Stimulated activated CD4-positive, alpha-beta T cell treated with anti-CD3 and anti-CD28 coated beads, Interleukin-1b, Interleukin-23, amount 100 ng/mL, for 4 hours (primary cell): Measurements from ENCODE around the gene GTF2F1.
"Not testable (repeated sequence)": the region's sequence is repeated elsewhere in the genome, so short reads cannot be mapped to it uniquely, and the experiment has no call there.

Source experiments
- DNase-seq, 2 donors: peaks; one replicate each; pipeline ENCODE4 v3.0.0-alpha.2; 2020; ENCODE audit warnings: low read depth in 2 of 2

Gene GTF2F1

GRCh38 chr19:6417713-6418561 is 25.0 kb upstream of the GTF2F1 start:
- DNase-seq: no peak

DNA sequence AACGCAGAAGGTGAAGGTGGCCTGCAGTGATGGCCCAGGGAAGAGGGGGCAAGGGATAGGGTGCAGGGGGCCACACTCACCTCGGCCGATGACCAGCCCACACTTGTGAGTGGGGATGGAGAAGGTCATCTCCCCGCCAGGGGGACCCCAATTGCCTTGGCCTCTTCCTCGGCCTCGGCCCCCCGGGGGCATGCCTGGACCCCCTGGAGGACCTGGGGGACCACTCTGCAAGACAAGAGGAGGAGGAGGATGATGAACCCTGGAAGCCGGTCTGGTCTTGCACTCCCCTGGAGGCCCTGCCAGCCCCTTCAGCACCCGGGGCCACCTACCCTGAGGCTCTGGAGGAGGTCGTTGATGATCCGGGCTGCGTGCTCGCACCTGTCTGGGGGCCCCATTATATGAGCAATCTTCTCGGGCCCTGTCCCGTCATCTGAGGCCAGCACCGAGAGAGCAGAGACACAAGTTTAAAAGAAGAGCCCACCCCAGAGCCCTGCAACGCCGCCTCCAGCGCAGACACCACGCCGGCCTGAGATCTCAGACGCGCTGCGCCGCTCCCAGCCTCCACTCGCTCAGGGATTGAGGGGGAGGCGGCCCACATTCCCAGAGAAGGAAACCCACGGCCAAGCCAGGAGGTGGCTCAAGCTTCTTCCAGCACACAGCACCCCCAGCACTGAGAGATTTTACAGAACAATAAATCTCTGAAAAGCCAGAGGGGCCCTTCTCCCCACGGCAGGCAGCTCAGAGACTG is 23.9 kb upstream of the GTF2F1 start:
- no peak for DNase-seq

DNA sequence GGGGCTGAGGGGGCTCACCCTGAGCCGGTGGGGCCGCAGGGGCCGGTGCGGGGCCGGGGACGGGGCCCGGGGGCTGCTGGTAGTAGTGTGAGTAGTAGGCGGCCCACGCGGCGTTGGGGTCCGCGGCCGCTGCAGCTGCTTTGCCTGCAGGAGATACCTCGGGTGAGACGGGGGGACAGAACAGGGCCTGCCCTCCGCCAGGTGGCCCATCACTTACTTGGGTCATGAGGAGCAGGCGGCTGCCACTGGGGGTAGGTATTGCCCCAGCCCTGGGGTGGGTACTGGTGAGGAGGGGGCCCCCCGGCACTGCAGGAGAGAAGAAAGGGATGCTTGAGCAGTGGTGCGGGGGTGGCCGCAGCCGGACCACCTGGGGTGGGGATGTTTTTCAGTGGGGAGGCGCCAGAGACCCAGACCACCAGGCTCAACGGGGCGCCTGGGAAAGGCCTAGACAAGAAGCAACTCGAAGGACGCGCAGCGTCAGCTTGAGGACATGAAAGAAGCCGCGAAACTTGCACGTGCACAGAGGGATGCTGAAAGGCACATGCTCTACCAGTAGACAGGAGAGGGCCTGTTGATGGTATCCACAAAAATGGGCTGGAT is 22.7 kb upstream of the GTF2F1 start:
- DNase-seq: no peak

GRCh38 chr19:6414793-6415590 is 22.0 kb upstream of the GTF2F1 start:
- no peak for DNase-seq

DNA sequence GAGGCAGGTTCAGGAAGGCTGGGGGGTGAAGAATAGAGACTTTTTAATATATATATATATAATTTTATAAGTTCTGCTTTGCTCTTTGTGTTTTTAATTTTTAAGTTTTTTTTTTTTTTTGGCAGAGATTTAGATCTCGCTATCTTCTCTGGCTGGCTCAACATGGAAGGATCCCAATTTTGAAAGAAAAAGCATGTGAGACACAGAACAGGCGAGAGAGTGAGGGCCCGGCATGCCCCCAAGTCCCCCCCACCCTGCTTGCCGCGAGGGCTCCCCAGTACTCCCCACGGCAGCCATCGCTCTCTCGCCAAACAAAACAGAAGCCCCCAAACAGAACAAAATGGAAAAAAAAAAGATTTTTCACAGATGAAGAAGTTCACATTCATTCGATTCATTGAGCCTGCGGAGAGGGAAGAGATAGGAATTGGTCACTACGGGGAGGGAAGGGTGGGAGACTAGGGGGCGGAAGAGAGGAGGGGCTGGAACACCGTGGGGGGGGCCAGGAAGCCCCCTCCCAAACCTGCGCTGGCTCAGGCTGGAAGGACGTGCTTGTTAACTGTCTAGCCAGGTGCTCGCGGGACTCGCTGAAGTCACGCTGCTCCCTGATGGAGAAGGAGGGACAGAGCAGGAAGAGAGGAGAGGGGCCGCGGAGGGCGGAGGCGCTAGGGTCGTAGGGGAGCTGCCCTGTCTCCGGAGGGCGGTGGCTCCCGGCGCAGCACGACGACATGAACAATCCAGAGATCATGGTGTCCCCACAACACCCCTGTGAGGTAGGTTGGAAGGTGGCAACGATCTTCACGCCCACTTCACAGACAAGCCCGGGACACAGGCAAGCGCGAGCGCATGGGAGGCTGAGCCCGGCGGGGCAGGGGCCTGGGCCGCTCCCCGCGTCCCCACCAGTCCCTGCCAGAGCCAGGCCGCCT is 21.0 kb upstream of the GTF2F1 start:
- DNase-seq: no peak

DNA sequence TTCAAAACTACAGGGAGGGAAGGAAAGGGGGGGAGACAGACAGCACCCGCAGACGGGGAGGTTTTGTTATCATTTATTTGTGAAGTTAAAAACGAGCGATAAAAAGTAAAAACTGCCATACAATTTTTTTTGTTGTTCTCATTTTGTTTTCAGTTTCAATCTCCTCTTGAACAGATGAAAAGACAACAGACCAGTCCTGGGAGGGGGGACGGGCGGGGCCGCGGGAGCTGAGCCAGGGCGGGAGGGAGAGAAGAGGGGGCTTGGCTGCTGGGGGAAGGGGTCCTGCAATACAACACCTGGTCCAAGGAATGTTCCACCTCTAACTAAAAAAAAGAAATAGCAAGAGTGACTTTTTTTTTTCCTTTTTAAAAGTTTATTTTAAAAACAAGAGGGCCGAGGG is 20.3 kb upstream of the GTF2F1 start:
- DNase-seq: no peak

- DNase-seq: peak; percentile 32 to 39
Measured at GRCh38 chr19:6412447-6413091, 19.6 kb upstream of the GTF2F1 start.

- DNase-seq: no peak
Measured at GRCh38 chr19:6412061-6412446, 19.1 kb upstream of the GTF2F1 start.

GRCh38 chr19:6409346-6409745 is 16.4 kb upstream of the GTF2F1 start:
- no peak for DNase-seq

DNA sequence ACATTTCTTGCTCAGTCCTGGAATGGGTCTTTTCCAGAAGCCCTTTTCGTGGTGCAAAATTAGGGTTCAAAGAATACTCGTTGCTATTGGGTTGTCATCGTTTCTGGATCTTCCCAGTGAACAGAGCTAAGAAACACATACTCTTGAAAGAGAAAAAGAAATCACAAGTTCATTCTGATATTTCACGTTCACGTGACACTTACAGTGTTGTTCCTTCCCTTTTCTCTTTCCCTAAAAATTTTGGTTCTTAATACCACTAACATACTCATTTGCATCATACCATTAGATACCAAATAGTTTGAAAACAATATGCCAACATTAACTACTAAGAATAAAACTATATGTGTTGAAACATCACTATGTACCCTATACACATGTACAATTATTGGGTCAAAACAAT is 13.4 kb upstream of the GTF2F1 start:
- no peak for DNase-seq

DNA sequence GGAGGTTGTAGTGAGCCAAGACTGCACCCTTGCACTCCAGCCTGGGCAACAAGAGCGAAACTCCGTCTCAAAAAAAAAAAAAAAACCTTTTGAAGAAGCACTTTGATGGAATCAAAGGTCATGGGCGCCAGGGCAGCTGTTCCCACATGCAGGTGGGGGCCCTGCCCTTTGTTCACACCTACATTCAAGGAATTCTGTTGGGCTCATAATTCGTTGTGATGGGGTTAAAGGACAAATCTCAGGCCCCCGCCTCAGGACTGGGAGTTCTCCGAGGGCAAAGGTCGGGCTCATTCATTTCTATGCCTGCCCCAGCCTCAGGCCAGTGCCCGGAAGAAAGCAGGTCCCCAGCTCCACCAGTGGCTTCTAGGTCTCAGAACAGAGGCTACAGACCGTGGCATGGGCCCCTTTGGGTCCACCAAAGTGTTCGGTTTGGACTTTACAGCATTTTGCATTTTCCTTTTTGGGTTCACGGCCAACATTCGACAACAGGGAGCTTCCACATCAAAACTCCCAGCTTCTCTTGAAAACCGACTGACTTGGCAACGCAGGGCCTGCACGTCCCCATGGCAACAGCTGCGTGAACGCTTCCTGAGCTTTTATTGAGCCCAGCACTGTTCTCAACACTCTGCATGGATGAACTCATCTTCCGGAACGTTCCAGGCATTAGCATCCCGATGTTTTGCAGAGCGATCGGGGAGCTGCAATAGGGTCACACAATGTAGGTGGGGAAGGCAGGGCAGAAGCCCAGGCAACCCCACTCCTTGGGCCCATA is 10.1 kb upstream of the GTF2F1 start:
- no peak for DNase-seq

GRCh38 chr19:6402058-6402457 is 9.1 kb upstream of the GTF2F1 start:
- DNase-seq: no peak

DNA sequence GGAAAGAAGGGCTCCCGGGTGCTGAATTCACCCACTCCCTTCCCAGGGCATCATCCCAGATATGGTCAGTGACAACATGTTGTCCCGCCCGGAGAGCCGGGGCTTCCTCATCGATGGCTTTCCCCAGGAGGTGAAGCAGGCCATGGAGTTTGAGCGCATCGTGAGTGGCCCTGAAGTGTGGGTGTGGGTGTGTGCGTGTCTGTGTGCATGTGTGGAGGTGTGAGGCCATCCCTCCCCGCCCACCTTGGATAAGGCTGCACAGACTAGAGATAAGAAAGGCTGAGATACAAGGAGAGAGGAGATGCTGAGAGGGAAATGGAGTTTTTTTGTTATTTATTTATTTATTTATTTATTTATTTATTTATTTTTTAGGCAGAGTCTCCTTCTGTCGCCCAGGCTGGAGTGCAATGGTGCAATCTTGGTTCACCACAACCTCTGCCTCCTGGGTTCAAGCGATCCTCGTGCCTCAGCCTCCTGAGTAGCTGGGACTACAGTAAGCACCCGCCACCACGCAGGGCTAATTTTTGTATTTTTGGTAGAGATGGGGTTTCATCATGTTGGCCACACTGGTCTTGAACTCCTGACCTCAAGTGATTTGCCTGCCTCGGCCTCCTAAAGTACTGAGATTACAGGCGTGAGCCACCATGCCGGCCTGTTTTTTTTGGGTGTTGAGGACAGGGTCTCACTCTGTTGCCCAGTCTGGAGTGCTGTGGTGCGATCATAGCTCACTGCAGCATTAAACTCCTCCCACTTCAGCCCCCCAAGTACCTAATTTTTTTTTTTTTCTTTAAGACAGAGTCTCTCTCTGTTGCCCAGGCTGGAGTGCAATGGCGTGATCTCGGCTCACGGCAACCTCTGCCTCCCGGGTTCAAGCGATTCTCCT is 7.3 kb upstream of the GTF2F1 start:
- not testable (repeated sequence) for DNase-seq

DNA sequence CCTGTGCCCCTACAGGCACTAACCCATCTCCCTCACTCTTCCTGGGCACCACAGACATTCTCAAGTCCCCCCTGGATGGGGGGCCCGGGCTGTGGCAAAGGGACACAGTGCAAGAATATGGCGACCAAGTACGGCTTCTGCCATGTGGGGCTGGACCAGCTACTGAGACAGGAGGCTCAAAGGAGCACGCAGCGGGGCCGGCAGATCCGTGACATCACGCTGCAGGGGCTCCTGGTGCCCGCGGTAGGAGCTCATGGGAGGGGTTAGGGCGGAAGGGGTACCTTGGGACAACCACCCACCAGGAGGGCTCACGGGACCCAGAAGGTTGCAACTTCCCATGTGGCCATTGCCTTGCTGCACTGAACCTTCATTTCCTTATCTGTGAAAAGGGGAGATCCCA is 3.3 kb upstream of the GTF2F1 start:
- DNase-seq: no peak

DNA sequence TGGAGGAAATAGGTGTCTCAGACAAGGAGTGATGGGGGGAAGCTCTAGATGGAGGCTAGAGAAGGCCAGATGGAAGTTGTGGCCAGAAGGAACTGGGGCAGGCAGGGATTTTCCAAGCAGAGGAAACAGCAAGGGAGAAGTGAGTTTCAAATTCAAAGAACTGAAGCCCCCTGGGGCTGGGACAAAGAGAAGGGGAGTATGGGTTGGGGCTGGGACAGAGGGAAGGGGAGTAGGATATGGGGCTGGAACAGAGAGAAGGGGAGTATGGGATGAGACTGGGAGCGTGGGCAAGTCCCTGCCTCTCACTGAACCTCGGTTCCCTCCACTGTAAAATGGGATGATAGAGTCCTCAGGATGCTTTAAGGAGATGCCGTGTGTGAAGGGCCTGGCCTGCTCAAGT is 1.9 kb upstream of the GTF2F1 start:
- DNase-seq: no peak

- peak; percentile 56 to 69 for DNase-seq
Measured at GRCh38 chr19:6393983-6394412, 1.0 kb upstream of the GTF2F1 start.

GRCh38 chr19:6392221-6393073 is 517 bp downstream of the GTF2F1 start:
- DNase-seq: no peak

DNA sequence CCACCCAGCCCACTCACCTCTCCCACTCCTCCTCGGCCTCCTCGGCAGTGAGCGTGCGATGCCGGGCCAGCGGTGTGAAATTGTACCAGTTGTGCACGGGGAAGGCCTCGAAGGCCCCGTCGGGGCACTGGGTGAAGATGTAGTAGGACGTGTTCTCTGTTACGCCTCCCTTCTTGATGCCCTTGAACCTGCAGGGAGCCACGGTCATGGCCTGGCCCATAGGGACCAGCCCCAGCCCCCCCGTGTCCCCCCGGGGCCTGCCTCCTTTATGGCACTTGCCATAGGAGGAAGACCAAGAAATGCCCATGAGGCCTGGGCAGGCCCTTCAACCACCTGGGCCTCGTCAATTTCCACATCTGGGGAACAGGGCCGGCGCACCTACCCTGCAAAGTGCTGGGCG is 5.6 kb downstream of the GTF2F1 start:
- no peak for DNase-seq
